Ishikawa (cell line): Measurements from ENCODE around the gene ABL1.

Experiments
- CEBPB ChIP-seq: IDR thresholded peaks from 2 replicates; pipeline ENCODE4 v1.6.1; 2012
- CREB1 ChIP-seq: IDR thresholded peaks from 2 replicates; pipeline ENCODE4 v1.6.1; 2012; ENCODE audit warnings: low read depth
- EGR1 ChIP-seq: IDR thresholded peaks from 2 replicates; pipeline ENCODE4 v1.6.1; 2012
- EP300 ChIP-seq: IDR thresholded peaks from 2 replicates; pipeline ENCODE4 v1.6.1; 2012; ENCODE audit warnings: borderline replicate concordance
- FOXM1 ChIP-seq: IDR thresholded peaks from 2 replicates; pipeline ENCODE4 v1.6.1; 2012; ENCODE audit warnings: low read depth, borderline replicate concordance
- MAX ChIP-seq: IDR thresholded peaks from 2 replicates; pipeline ENCODE4 v1.6.1; 2012
- NFIC ChIP-seq: IDR thresholded peaks from 2 replicates; pipeline ENCODE4 v1.6.1; 2012
- RAD21 ChIP-seq: IDR thresholded peaks from 2 replicates; pipeline ENCODE4 v1.6.1; 2012; ENCODE audit warnings: low read depth
- REST ChIP-seq: IDR thresholded peaks from 2 replicates; pipeline ENCODE4 v1.6.1; 2012; ENCODE audit warnings: low read depth, mild to moderate bottlenecking
- TAF1 ChIP-seq: IDR thresholded peaks from 2 replicates; pipeline ENCODE4 v1.6.1; 2012; ENCODE audit warnings: low read depth, mild to moderate bottlenecking
- TCF12 ChIP-seq: IDR thresholded peaks from 2 replicates; pipeline ENCODE4 v1.6.1; 2012; ENCODE audit warnings: low read depth
- TEAD4 ChIP-seq: IDR thresholded peaks from 2 replicates; pipeline ENCODE4 v1.6.1; 2012
- USF1 ChIP-seq: IDR thresholded peaks from 2 replicates; pipeline ENCODE4 v1.6.1; 2012
- YY1 ChIP-seq: IDR thresholded peaks from 2 replicates; pipeline ENCODE4 v1.6.1; 2012; ENCODE audit warnings: low read depth
- ZBTB7A ChIP-seq: IDR thresholded peaks from 2 replicates; pipeline ENCODE4 v1.6.1; 2012; ENCODE audit warnings: low read depth

ABL1 gene

GRCh38 chr9:130847306-130848217 lies 12.5 kb downstream of the ABL1 start:
- no peak for TF ChIP-seq TEAD4
- peak; percentile 76 for TF ChIP-seq CEBPB
- no peak for TF ChIP-seq ZBTB7A
- no peak for TF ChIP-seq RAD21
- no peak for TF ChIP-seq YY1
- no peak for TF ChIP-seq MAX
- no peak for TF ChIP-seq USF1

- TF ChIP-seq CREB1, result no peak
- no peak for TF ChIP-seq TEAD4
- TF ChIP-seq CEBPB, result no peak
- no peak for TF ChIP-seq ZBTB7A
- no peak for TF ChIP-seq YY1
- no peak for TF ChIP-seq RAD21
- no peak for TF ChIP-seq TCF12
- TF ChIP-seq MAX, result no peak
- no peak for TF ChIP-seq EGR1
- no peak for TF ChIP-seq EP300
- TF ChIP-seq TAF1, result no peak
- no peak for TF ChIP-seq REST
- TF ChIP-seq NFIC, result no peak
- no peak for TF ChIP-seq FOXM1
- no peak for TF ChIP-seq USF1
These were observed 14.3 kb downstream of the ABL1 start for GRCh38 chr9:130849356-130849755.

- no peak for TF ChIP-seq TAF1
- no peak for TF ChIP-seq YY1
- no peak for TF ChIP-seq EP300
- TF ChIP-seq FOXM1, result no peak
- no peak for TF ChIP-seq RAD21
- no peak for TF ChIP-seq TCF12
- no peak for TF ChIP-seq NFIC
- no peak for TF ChIP-seq ZBTB7A
- no peak for TF ChIP-seq USF1
- TF ChIP-seq CREB1, result no peak
- no peak for TF ChIP-seq CEBPB
- no peak for TF ChIP-seq REST
- TF ChIP-seq MAX, result no peak
- TF ChIP-seq TEAD4, result no peak
These were observed 17.7 kb downstream of the ABL1 start for GRCh38 chr9:130852801-130853200.

- no peak for TF ChIP-seq TCF12
- TF ChIP-seq NFIC, result no peak
- no peak for TF ChIP-seq MAX
- TF ChIP-seq REST, result no peak
- no peak for TF ChIP-seq ZBTB7A
- TF ChIP-seq EGR1, result no peak
- TF ChIP-seq USF1, result no peak
- TF ChIP-seq CREB1, result no peak
- no peak for TF ChIP-seq EP300
- TF ChIP-seq TAF1, result no peak
- TF ChIP-seq CEBPB, result no peak
- TF ChIP-seq TEAD4, result no peak
These were observed 19.0 kb downstream of the ABL1 start for GRCh38 chr9:130854092-130854491.
